HEK293 (cell line): Measurements from ENCODE around the gene PRKG1.

Experiments used
- EGR2 ChIP-seq: fragments of 450-650 bp; formaldehyde crosslinking; IDR thresholded peaks from 2 replicates; pipeline ENCODE4 v1.5.1; 2016; ENCODE audit warnings: low read depth, missing biosample characterization, missing genetic modification characterization
- SALL2 ChIP-seq: fragments of 450-650 bp; formaldehyde crosslinking; IDR thresholded peaks from 2 replicates; pipeline ENCODE4 v1.5.0; 2017; ENCODE audit warnings: missing biosample characterization, mild to moderate bottlenecking, missing genetic modification characterization, borderline replicate concordance
- ZNF48 ChIP-seq: fragments of 450-650 bp; formaldehyde crosslinking; IDR thresholded peaks from 2 replicates; pipeline ENCODE4 v1.5.1; 2016; ENCODE audit warnings: missing biosample characterization, missing genetic modification characterization

DNA sequence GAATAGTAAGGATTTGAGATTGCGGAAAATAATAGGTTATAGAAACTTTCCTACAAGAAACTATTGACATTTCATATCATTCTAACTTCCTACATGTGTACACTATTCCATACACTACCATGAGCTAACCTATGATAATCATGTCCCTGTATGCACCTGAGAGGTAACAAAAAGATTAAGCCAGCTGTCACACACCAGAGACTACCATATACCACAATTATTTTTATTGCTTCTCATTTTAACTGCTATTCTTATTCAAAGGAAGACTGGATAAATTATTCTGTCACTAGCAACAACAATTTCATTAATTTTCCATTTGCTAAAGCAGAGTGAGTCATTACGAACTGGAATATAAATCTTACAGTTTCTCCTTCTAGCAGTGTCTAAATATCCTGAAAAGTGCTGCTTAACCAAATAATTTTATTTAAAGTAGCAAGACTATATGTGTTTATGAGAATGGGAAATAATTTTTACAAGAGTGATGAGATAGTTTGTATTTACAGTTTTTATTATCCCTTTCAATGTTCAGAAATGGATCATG lies 1004.2 kb downstream of the PRKG1 start:
- TF ChIP-seq ZNF48 (tag by site-specific recombination) (no peak), SALL2 (tag by site-specific recombination) (no peak), EGR2 (no peak)
